HCT116 (cell line): ENCODE data around the gene RAI14.

Source experiments
- CTCF ChIP-seq, 3 experiments: fragments of 200-600 bp in 1 of 3; sonication (generic) in 1 of 3; IDR thresholded peaks in 2 of 3; conservative IDR thresholded peaks in 1 of 3; 2 replicates each; pipeline ENCODE4 v1.5.1; 2012 to 2017; ENCODE audit warnings: low read depth in 2 of 3, low read length in 2 of 3, antibody characterized with exemption in 1 of 3, borderline replicate concordance in 1 of 3, control low read depth in 1 of 3, mild to moderate bottlenecking in 1 of 3, mixed read lengths in 1 of 3, mixed run types in 1 of 3, moderate library complexity in 1 of 3; ENCODE audit not compliant: insufficient read depth in 1 of 3
- EZH2phosphoT487 ChIP-seq: fragments of 200-600 bp; IDR thresholded peaks from 2 replicates; pipeline ENCODE4 v1.6.1; 2018; ENCODE audit warnings: antibody characterized with exemption, borderline replicate concordance
- POLR2AphosphoS5 ChIP-seq: IDR thresholded peaks from 2 replicates; pipeline ENCODE4 v1.6.1; 2011; ENCODE audit warnings: mild to moderate bottlenecking, low read depth, low read length, moderate library complexity
- YY1 ChIP-seq: IDR thresholded peaks from 2 replicates; pipeline ENCODE4 v1.6.1; 2011; ENCODE audit warnings: low read length, low read depth, moderate library complexity, mild to moderate bottlenecking; ENCODE audit not compliant: insufficient replicate concordance; ENCODE audit errors: extremely low read depth

DNA sequence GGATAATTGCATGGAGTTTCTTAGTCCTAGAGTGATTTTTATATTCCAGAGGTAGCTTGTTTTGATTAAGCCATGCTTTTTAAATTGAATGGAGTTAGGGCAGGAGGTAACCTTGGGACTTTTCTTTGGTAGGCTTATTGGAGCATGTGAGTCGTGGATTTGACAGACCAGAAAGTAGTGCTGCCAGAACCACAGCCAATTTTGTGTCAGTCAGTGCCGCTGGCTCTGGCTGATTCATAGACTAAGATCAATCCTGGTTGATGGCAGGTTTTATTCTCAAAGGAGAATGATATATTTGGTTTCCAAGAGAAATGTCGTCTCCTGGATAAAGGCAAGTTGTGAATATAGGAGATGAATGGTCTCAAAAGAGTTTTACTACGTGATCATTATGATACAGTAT lies 20.3 kb downstream of the RAI14 start:
- TF ChIP-seq POLR2AphosphoS5 (no peak), YY1 (no peak), CTCF (IDR thresholded peaks at IDR 0.05 in 2 of 3, conservative IDR thresholded peaks at IDR 0.05 in 1 of 3; ENCODE audit: borderline replicate concordance in 1 of 3, insufficient read depth in 1 of 3, low read depth in 2 of 3, low read length in 2 of 3) (no peak), EZH2phosphoT487 (no peak)
